ENCODE results near the gene SIRPB2.
A peak's percentile ranks its signal among the peaks of the same experiment; 100 is the strongest.

Gene SIRPB2

GRCh38 chr20:1491281-1491840 lies at the start of gene SIRPB2:
SIRPB2 (minus strand) TSS chr20:1491420; CDS start chr20:1491359, 61 bp downstream.
- DNase-seq, result peak; percentile 80

- DNase-seq, result no peak
These were observed 48.7 kb upstream of the SIRPB2 start for GRCh38 chr20:1539816-1540419.

- no peak for DNase-seq
These were observed 47.4 kb upstream of the SIRPB2 start for GRCh38 chr20:1538655-1539054.

- DNase-seq, result peak; percentile 78
These were observed 46.5 kb upstream of the SIRPB2 start for GRCh38 chr20:1537731-1538058.

- DNase-seq, result peak; percentile 17
These were observed 45.9 kb upstream of the SIRPB2 start for GRCh38 chr20:1536893-1537730.

GRCh38 chr20:1535420-1536175 lies 44.4 kb upstream of the SIRPB2 start:
- no peak for DNase-seq

GRCh38 chr20:1534526-1534925 lies 43.3 kb upstream of the SIRPB2 start:
- DNase-seq, result no peak

GRCh38 chr20:1533059-1533458 lies 41.8 kb upstream of the SIRPB2 start:
- DNase-seq, result no peak

- DNase-seq, result no peak
These were observed 37.6 kb upstream of the SIRPB2 start for GRCh38 chr20:1528811-1529210.

- no peak for DNase-seq
These were observed 36.7 kb upstream of the SIRPB2 start for GRCh38 chr20:1527923-1528322.

- DNase-seq, result no peak
These were observed 35.7 kb upstream of the SIRPB2 start for GRCh38 chr20:1526896-1527295.

- DNase-seq, result no peak
These were observed 35.1 kb upstream of the SIRPB2 start for GRCh38 chr20:1526310-1526709.

GRCh38 chr20:1524004-1524403 lies 32.8 kb upstream of the SIRPB2 start:
- DNase-seq, result peak; percentile 81

- DNase-seq, result no peak
These were observed 25.8 kb upstream of the SIRPB2 start for GRCh38 chr20:1517010-1517409.

- DNase-seq, result no peak
These were observed 22.6 kb upstream of the SIRPB2 start for GRCh38 chr20:1513801-1514200.

GRCh38 chr20:1509237-1509636 lies 18.0 kb upstream of the SIRPB2 start:
- DNase-seq, result no peak

- DNase-seq, result no peak
These were observed 17.4 kb upstream of the SIRPB2 start for GRCh38 chr20:1508574-1508973.

- DNase-seq, result no peak
These were observed 16.1 kb upstream of the SIRPB2 start for GRCh38 chr20:1507276-1507675.

- DNase-seq, result no peak
These were observed 14.7 kb upstream of the SIRPB2 start for GRCh38 chr20:1505871-1506270.

- DNase-seq, result no peak
These were observed 14.1 kb upstream of the SIRPB2 start for GRCh38 chr20:1505361-1505760.

GRCh38 chr20:1503564-1504227 lies 12.5 kb upstream of the SIRPB2 start:
- peak; percentile 83 for DNase-seq

GRCh38 chr20:1500496-1500895 lies 9.3 kb upstream of the SIRPB2 start:
- DNase-seq, result no peak

All from GF-D8 (cell line).